MM.1S (cell line): ENCODE results near the gene RABGGTB.

ENCODE experiments used
- EZH2 ChIP-seq: fragments of 300-600 bp; sonication (generic); optimal IDR thresholded peaks from 2 replicates; pipeline ENCODE3; 2017; ENCODE audit warnings: low read depth, mild to moderate bottlenecking, antibody characterized with exemption, low read length, mixed read lengths
- EZH2phosphoT487 ChIP-seq: fragments of 300-600 bp; sonication (generic); IDR thresholded peaks from 2 replicates; pipeline ENCODE4 v1.6.1; 2018; ENCODE audit warnings: antibody characterized with exemption, low read length
- TF ChIP-seq, protein P1 (sequence below): fragments of 300-600 bp; sonication (generic); IDR thresholded peaks from 2 replicates; pipeline ENCODE4 v1.5.1; 2016; ENCODE audit warnings: antibody characterized with exemption, low read length, mixed read lengths

GRCh38 chr1:75796376-75797272, 10.6 kb downstream of the RABGGTB start, which contains the start of gene MSH4:
- TF ChIP-seq EZH2 (no peak), EZH2phosphoT487 (no peak)
- TF ChIP-seq, protein P1, sequence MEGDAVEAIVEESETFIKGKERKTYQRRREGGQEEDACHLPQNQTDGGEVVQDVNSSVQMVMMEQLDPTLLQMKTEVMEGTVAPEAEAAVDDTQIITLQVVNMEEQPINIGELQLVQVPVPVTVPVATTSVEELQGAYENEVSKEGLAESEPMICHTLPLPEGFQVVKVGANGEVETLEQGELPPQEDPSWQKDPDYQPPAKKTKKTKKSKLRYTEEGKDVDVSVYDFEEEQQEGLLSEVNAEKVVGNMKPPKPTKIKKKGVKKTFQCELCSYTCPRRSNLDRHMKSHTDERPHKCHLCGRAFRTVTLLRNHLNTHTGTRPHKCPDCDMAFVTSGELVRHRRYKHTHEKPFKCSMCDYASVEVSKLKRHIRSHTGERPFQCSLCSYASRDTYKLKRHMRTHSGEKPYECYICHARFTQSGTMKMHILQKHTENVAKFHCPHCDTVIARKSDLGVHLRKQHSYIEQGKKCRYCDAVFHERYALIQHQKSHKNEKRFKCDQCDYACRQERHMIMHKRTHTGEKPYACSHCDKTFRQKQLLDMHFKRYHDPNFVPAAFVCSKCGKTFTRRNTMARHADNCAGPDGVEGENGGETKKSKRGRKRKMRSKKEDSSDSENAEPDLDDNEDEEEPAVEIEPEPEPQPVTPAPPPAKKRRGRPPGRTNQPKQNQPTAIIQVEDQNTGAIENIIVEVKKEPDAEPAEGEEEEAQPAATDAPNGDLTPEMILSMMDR: no peak
